Chondrocyte (in vitro differentiated cells): Measurements from ENCODE around the gene COL8A1. TPM values are rescaled to one million over a fixed set of nuclear protein-coding genes. Genes with fewer than 3 reads are reported as not detected.

Experiments
- DNase-seq: peaks from one replicate; pipeline ENCODE4 v3.0.0; 2021; ENCODE audit warnings: mixed read lengths, low spot score
- H3K27ac Mint-ChIP-seq: one replicate; pipeline ENCODE4 v1.8.0; 2021; ENCODE audit warnings: mild to moderate bottlenecking, moderate library complexity, mixed read lengths; ENCODE audit not compliant: unreplicated experiment
- H3K27me3 Mint-ChIP-seq: 2 replicates; pipeline ENCODE4 v1.8.0; 2021; ENCODE audit warnings: low read depth, mixed read lengths
- H3K36me3 Mint-ChIP-seq: 2 replicates; pipeline ENCODE4 v1.8.0; 2021; ENCODE audit warnings: low read depth, mixed read lengths
- H3K4me1 Mint-ChIP-seq: 2 replicates; pipeline ENCODE4 v1.8.0; 2021; ENCODE audit warnings: low read depth, mild to moderate bottlenecking, mixed read lengths
- H3K4me3 Mint-ChIP-seq: one replicate; pipeline ENCODE4 v1.8.0; 2021; ENCODE audit warnings: mild to moderate bottlenecking, moderate library complexity, mixed read lengths; ENCODE audit not compliant: unreplicated experiment
- H3K9me3 Mint-ChIP-seq: 2 replicates; pipeline ENCODE4 v1.8.0; 2021; ENCODE audit warnings: low read depth, mixed read lengths
- total RNA-seq: library from RNA; stranded (reverse); gene quantifications from 3 replicates; pipeline ENCODE4 v1.2.1, GENCODE V29; 2021
- TF ChIP-seq, protein P1 (sequence below): fragments of 200-600 bp; sonication (generic); IDR thresholded peaks from 2 replicates; pipeline ENCODE4 v1.5.0; 2021; ENCODE audit warnings: antibody characterized with exemption, mild to moderate bottlenecking, moderate library complexity

COL8A1 gene
- total RNA-seq, 1 donor from 2014 or later, result 2,343 TPM

DNA sequence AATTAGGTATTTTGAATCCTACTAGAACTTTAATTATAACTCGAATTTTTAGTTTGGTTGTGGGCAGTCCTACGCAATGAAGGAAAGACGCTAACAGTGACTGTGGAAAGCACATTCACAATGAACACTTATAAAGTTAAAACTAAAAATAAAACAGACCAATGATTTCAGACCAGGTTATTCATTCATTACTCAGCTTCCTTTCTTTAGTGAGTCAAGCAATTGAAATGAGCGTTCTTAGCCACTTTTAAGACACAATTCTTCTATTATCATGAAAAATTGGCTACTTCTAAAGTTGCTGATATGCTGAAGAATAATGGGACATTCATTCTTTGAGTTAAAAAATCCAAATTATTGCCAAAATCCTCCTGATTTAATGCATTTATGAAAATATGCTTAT lies 113.3 kb downstream of the COL8A1 start:
- peaks cover 64% of the 10 kb centered on the region for H3K4me1 Mint-ChIP-seq
- H3K27ac Mint-ChIP-seq, result peak overlapping the region; percentile 80
- no peaks in the 10 kb centered on the region for H3K27me3 Mint-ChIP-seq
- no peak for DNase-seq
- no peak overlapping the region for H3K4me3 Mint-ChIP-seq
- peaks cover 40% of the 10 kb centered on the region for H3K36me3 Mint-ChIP-seq
- TF ChIP-seq, protein P1, sequence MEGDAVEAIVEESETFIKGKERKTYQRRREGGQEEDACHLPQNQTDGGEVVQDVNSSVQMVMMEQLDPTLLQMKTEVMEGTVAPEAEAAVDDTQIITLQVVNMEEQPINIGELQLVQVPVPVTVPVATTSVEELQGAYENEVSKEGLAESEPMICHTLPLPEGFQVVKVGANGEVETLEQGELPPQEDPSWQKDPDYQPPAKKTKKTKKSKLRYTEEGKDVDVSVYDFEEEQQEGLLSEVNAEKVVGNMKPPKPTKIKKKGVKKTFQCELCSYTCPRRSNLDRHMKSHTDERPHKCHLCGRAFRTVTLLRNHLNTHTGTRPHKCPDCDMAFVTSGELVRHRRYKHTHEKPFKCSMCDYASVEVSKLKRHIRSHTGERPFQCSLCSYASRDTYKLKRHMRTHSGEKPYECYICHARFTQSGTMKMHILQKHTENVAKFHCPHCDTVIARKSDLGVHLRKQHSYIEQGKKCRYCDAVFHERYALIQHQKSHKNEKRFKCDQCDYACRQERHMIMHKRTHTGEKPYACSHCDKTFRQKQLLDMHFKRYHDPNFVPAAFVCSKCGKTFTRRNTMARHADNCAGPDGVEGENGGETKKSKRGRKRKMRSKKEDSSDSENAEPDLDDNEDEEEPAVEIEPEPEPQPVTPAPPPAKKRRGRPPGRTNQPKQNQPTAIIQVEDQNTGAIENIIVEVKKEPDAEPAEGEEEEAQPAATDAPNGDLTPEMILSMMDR, result no peak
- H3K9me3 Mint-ChIP-seq, result no peaks in the 10 kb centered on the region

- H3K9me3 Mint-ChIP-seq, result no peaks in the 10 kb centered on the region
- DNase-seq, result no peak
- H3K36me3 Mint-ChIP-seq, result peaks cover 40% of the 10 kb centered on the region
- H3K4me3 Mint-ChIP-seq, result no peak overlapping the region
- peaks cover 77% of the 10 kb centered on the region for H3K4me1 Mint-ChIP-seq
- no peaks in the 10 kb centered on the region for H3K27me3 Mint-ChIP-seq
- peak overlapping the region; percentile 83 for H3K27ac Mint-ChIP-seq
- TF ChIP-seq, protein P1, result peak; percentile 85
Measured at GRCh38 chr3:99753268-99753975, 115.0 kb downstream of the COL8A1 start.

DNA sequence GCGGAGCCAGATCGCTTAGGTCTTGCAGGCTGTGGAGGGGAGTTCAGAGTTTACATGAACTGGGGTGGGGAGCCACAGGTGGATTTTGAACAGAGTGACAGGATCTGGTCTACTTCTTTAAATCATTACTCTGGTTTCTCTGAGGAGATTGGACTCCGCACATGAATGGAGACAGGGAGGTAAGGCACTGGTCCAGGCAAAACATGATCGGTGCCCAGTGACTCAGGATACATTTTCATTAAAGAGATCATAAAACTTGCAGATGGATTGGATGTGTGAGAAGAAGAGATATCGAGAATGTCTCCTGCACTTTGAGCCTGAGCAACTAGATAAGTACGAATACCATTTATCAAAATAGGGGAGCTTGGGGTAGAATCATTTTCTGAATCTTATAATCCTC lies 117.4 kb downstream of the COL8A1 start:
- Mint-ChIP-seq H3K4me1 (peaks cover 97% of the 10 kb centered on the region), H3K27me3 (no peaks in the 10 kb centered on the region), H3K27ac (peak overlapping the region; percentile 91), H3K4me3 (no peak overlapping the region), H3K36me3 (peaks cover 47% of the 10 kb centered on the region), H3K9me3 (no peaks in the 10 kb centered on the region)
- no peak for DNase-seq
- TF ChIP-seq, protein P1, result no peak

DNA sequence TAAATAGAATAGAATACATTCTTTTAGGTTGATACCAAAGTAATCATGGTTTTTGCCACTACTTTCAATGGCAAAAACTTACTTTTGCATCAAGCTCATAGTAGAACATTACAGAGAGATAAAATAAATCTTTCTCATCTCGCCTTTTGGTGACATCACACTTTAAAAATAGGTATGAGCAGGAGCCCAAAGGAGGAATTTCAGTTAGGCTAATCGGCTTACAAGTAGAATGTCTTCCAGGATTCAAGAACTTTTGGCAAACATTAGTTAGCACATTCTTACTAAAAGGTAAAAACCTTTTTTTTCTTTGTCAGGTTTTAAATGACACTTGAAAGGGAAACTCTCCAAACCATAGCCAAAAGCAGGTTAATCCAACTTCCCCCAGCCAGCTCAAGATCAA lies 119.6 kb downstream of the COL8A1 start:
- TF ChIP-seq, protein P1, result no peak
- peaks cover 38% of the 10 kb centered on the region for H3K36me3 Mint-ChIP-seq
- DNase-seq, result no peak
- H3K4me1 Mint-ChIP-seq, result peaks cover 98% of the 10 kb centered on the region
- H3K9me3 Mint-ChIP-seq, result no peaks in the 10 kb centered on the region
- H3K27ac Mint-ChIP-seq, result peak overlapping the region; percentile 91
- no peaks in the 10 kb centered on the region for H3K27me3 Mint-ChIP-seq
- H3K4me3 Mint-ChIP-seq, result no peak overlapping the region

DNA sequence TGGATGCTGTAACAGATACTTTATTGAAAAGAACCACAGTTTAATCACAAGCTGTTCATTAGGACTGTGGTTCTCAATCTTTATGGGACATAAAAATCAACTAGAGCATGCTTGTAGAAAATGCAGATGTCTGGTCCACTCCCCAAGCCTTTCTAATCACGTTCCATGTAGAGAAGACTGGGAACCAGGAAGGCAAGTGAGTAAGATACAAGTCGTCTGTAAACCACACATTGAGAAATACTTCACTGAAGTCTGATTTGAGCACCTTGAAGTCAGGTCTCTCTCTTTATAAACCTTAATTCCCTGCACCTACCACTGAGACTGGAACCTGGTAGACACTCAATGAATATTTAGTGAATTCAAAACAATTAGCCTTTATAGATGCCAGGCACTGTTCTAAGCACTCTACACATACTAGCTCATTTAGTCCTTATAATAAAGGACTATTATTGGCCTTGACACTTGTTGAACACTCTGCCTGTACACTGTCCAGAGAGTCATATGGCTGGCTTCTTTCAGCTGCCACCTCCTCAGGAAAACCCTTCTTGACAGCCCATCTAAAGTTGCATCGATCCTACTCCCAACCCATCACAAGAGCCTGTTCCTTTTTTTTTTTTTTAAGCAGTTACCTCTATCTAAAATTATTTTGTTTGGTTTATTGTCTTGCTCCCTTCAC lies 120.2 kb downstream of the COL8A1 start:
- peaks cover 36% of the 10 kb centered on the region for H3K36me3 Mint-ChIP-seq
- DNase-seq, result no peak
- H3K9me3 Mint-ChIP-seq, result no peaks in the 10 kb centered on the region
- peaks cover 98% of the 10 kb centered on the region for H3K4me1 Mint-ChIP-seq
- H3K27ac Mint-ChIP-seq, result peak overlapping the region; percentile 91
- no peak overlapping the region for H3K4me3 Mint-ChIP-seq
- no peaks in the 10 kb centered on the region for H3K27me3 Mint-ChIP-seq
- TF ChIP-seq, protein P1, result no peak
